IMR-90 (cell line): ENCODE results near the gene CEACAM6. TPM values are rescaled to one million over a fixed set of nuclear protein-coding genes. Genes with fewer than 3 reads are reported as not detected.

Experiments used
- ATAC-seq: fragments of 200-7000 bp; cut with Tn5 transposase; 2 replicates; pipeline ENCODE4 v1.9.1; 2020; ENCODE audit warnings: low read depth, mild to moderate bottlenecking, moderate library complexity
- BruUV-seq: library from RNA; stranded (reverse); fragments of 400-500 nt; replicated peaks from 2 replicates; lab custom pipeline; 2021; lab: Mats Ljungman, UMichigan
- CTCF ChIA-PET: fragments of 300-600 bp; formaldehyde crosslinking; extraction: SDS; loops from one replicate; lab custom pipeline; 2021; ENCODE audit warnings: antibody characterized with exemption; lab: Yijun Ruan, JAX
- POLR2A ChIA-PET: fragments of 300-600 bp; sonication (Branson Sonifier 250); formaldehyde crosslinking; loops from one replicate; lab custom pipeline; 2022; ENCODE audit warnings: antibody characterized with exemption; ENCODE audit not compliant: unreplicated experiment; lab: Charles Lee
- DNase-seq: peaks from one replicate; pipeline ENCODE4 v3.0.0; 2013
- H2AFZ ChIP-seq: replicated peaks from 2 replicates; pipeline ENCODE3; 2013; ENCODE audit warnings: low read length, mild to moderate bottlenecking; ENCODE audit not compliant: poor library complexity
- H2AK5ac ChIP-seq: 2 replicates; pipeline ENCODE4 v1.6.1; 2013; ENCODE audit warnings: low read depth, low read length, inconsistent platforms
- H2AK9ac ChIP-seq: replicated peaks from 2 replicates; pipeline ENCODE3; 2013; ENCODE audit warnings: mild to moderate bottlenecking, low read depth, low read length, moderate library complexity; ENCODE audit not compliant: poor library complexity
- H2BK120ac ChIP-seq: 2 replicates; pipeline ENCODE4 v1.6.1; 2013; ENCODE audit warnings: low read depth, low read length, inconsistent platforms
- H2BK15ac ChIP-seq: 3 replicates; pipeline ENCODE4 v1.6.1; 2013; ENCODE audit warnings: low read depth, low read length, inconsistent platforms
- H2BK20ac ChIP-seq: 2 replicates; pipeline ENCODE4 v1.6.1; 2013; ENCODE audit warnings: low read depth, mild to moderate bottlenecking, inconsistent platforms, low read length, moderate library complexity
- H2BK5ac ChIP-seq: 2 replicates; pipeline ENCODE4 v1.6.1; 2013; ENCODE audit warnings: mild to moderate bottlenecking, low read depth, low read length, inconsistent platforms; ENCODE audit not compliant: poor library complexity, severe bottlenecking
- H3K14ac ChIP-seq: replicated peaks from 2 replicates; pipeline ENCODE4 v1.6.1; 2013; ENCODE audit warnings: low read depth, low read length, inconsistent platforms
- H3K18ac ChIP-seq: 2 replicates; pipeline ENCODE4 v1.6.1; 2013; ENCODE audit warnings: low read depth, low read length, control low read depth
- H3K23ac ChIP-seq: 2 replicates; pipeline ENCODE4 v1.6.1; 2013; ENCODE audit warnings: low read depth, low read length, inconsistent platforms
- H3K27ac ChIP-seq: 2 replicates; pipeline ENCODE4 v1.5.1; 2013; ENCODE audit warnings: mild to moderate bottlenecking, control low read depth, low read length; ENCODE audit not compliant: insufficient read depth
- H3K27me3 ChIP-seq: 2 replicates; pipeline ENCODE4 v1.6.1; 2013; ENCODE audit warnings: low read length; ENCODE audit not compliant: control insufficient read depth, insufficient read depth
- H3K36me3 ChIP-seq: 2 replicates; pipeline ENCODE4 v1.6.1; 2013; ENCODE audit warnings: low read length, mixed read lengths; ENCODE audit not compliant: control insufficient read depth, insufficient read depth
- H3K4ac ChIP-seq: 2 replicates; pipeline ENCODE4 v1.6.1; 2013; ENCODE audit warnings: low read depth, low read length, inconsistent platforms
- H3K4me1 ChIP-seq: 2 replicates; pipeline ENCODE4 v1.6.1; 2013; ENCODE audit warnings: low read length, mixed read lengths; ENCODE audit not compliant: control insufficient read depth, insufficient read depth
- H3K4me2 ChIP-seq: 2 replicates; pipeline ENCODE4 v1.6.1; 2013; ENCODE audit warnings: low read depth, mild to moderate bottlenecking, control low read depth, low read length, moderate library complexity
- H3K4me3 ChIP-seq: 2 replicates; pipeline ENCODE4 v1.5.1; 2013; ENCODE audit warnings: low read depth, mild to moderate bottlenecking, control low read depth, low read length, moderate library complexity; ENCODE audit not compliant: insufficient read depth
- H3K56ac ChIP-seq: 2 replicates; pipeline ENCODE4 v1.6.1; 2013; ENCODE audit warnings: low read length, inconsistent platforms; ENCODE audit not compliant: insufficient read depth; ENCODE audit errors: extremely low read depth
- H3K79me1 ChIP-seq, 2 experiments: 2 replicates each; pipeline ENCODE4 v1.6.1; 2013; ENCODE audit warnings: low read length in 2 of 2, inconsistent platforms in 1 of 2, low read depth in 1 of 2
- H3K9ac ChIP-seq: 2 replicates; pipeline ENCODE4 v1.6.1; 2013; ENCODE audit warnings: low read depth, low read length, control low read depth
- H3K9me1 ChIP-seq: 2 replicates; pipeline ENCODE4 v1.6.1; 2013; ENCODE audit warnings: low read length, inconsistent platforms; ENCODE audit not compliant: insufficient read depth
- H3K9me3 ChIP-seq: 2 replicates; pipeline ENCODE4 v1.6.1; 2013; ENCODE audit warnings: low read length; ENCODE audit not compliant: control insufficient read depth, insufficient read depth
- H4K20me1 ChIP-seq: 2 replicates; pipeline ENCODE4 v1.6.1; 2013; ENCODE audit warnings: low read length, inconsistent platforms; ENCODE audit not compliant: insufficient read depth
- H4K5ac ChIP-seq: 2 replicates; pipeline ENCODE4 v1.6.1; 2013; ENCODE audit warnings: mild to moderate bottlenecking, low read depth, low read length, control low read depth
- H4K8ac ChIP-seq, 2 experiments: 2 replicates each; pipeline ENCODE4 v1.6.1; 2013; ENCODE audit warnings: low read depth in 2 of 2, low read length in 2 of 2, control low read depth in 1 of 2, inconsistent platforms in 1 of 2
- H4K91ac ChIP-seq: 2 replicates; pipeline ENCODE4 v1.6.1; 2013; ENCODE audit warnings: low read depth, low read length, inconsistent platforms; ENCODE audit not compliant: insufficient read depth
- BHLHE40 ChIP-seq: fragments of 150-350 bp; IDR thresholded peaks from 2 replicates; pipeline ENCODE4 v1.6.1; 2016; ENCODE audit warnings: mild to moderate bottlenecking, low read depth, low read length
- ELK1 ChIP-seq: fragments of 150-350 bp; IDR thresholded peaks from 2 replicates; pipeline ENCODE4 v1.6.1; 2016; ENCODE audit warnings: low read depth, mild to moderate bottlenecking, low read length, moderate library complexity, borderline replicate concordance
- MAZ ChIP-seq: IDR thresholded peaks from 2 replicates; pipeline ENCODE4 v1.6.1; 2012; ENCODE audit warnings: low read depth, mild to moderate bottlenecking, low read length, improper control_type of control experiment, moderate library complexity, borderline replicate concordance
- NFE2L2 ChIP-seq: fragments of 150-350 bp; IDR thresholded peaks from 2 replicates; pipeline ENCODE4 v1.6.1; 2016; ENCODE audit warnings: low read depth, mild to moderate bottlenecking, low read length
- POLR2A ChIP-seq: IDR thresholded peaks from 2 replicates; pipeline ENCODE4 v1.6.1; 2012; ENCODE audit warnings: mild to moderate bottlenecking, low read depth, low read length
- RCOR1 ChIP-seq: IDR thresholded peaks from 2 replicates; pipeline ENCODE4 v1.6.1; 2012; ENCODE audit warnings: mild to moderate bottlenecking, low read length, improper control_type of control experiment; ENCODE audit not compliant: insufficient replicate concordance
- RFX5 ChIP-seq: IDR thresholded peaks from 2 replicates; pipeline ENCODE4 v1.8.0; 2012; ENCODE audit warnings: low read depth, mild to moderate bottlenecking, low read length, moderate library complexity
- SMC3 ChIP-seq: fragments of 150-350 bp; IDR thresholded peaks from 2 replicates; pipeline ENCODE4 v1.6.1; 2016; ENCODE audit warnings: low read depth, mild to moderate bottlenecking, antibody characterized with exemption, low read length, moderate library complexity
- USF2 ChIP-seq: fragments of 150-350 bp; IDR thresholded peaks from 2 replicates; pipeline ENCODE4 v1.6.1; 2017; ENCODE audit warnings: mild to moderate bottlenecking, antibody characterized with exemption, low read length, low read depth
- WGBS, 2 experiments: methylation state at CpG; one replicate each; pipeline versions ENCODE4 v1.1.5 to v1.1.7; 2013; ENCODE audit warnings: missing lambda C conversion rate in 2 of 2; ENCODE audit not compliant: insufficient read length in 1 of 2; ENCODE audit errors: extremely low coverage in 2 of 2; 5-methylcytosine and 5-hydroxymethylcytosine counted together
- dilution Hi-C: fragments of 300-500 bp; cut with HindIII; formaldehyde crosslinking; loops from one replicate; pipeline ENCODE4 v1.14.3; 2018; ENCODE audit warnings: low sequenced_read_pairs; ENCODE audit not compliant: unreplicated experiment
- in situ Hi-C: fragments of 300-500 bp; cut with MboI; formaldehyde crosslinking; loops from 3 replicates; pipeline ENCODE4 v1.14.3; 2019; ENCODE audit warnings: low sequenced_read_pairs, inconsistent platforms, mixed read lengths
- intact Hi-C: fragments of 100-400 bp; cut with micrococcal nuclease; formaldehyde crosslinking; loops from 2 replicates; pipeline ENCODE4 v1.10.0; 2022
- polyA plus RNA-seq, 3 experiments: library from polyadenylated mRNA; depleted of rRNA; stranded (reverse); fragments of >200 nt; gene quantifications; 2 replicates each; pipeline ENCODE4 v1.2.3, GENCODE V29; 2012; ENCODE audit warnings: low replicate concordance in 1 of 3
- total RNA-seq: library from RNA; depleted of rRNA; stranded (reverse); fragments of >200 nt; gene quantifications from 2 replicates; pipeline ENCODE4 v1.2.3, GENCODE V29; 2012

Gene CEACAM6
- total and polyA plus RNA-seq, 2 of the 4 experiments (the other 2 are of a cell fraction) = not detected

- no peak overlapping the region for H3K4me3 ChIP-seq
These were observed 46.5 kb downstream of the CEACAM6 start for GRCh38 chr19:41801792-41802211.

More at GRCh38 chr19:41801792-41802211, 46.5 kb downstream of the CEACAM6 start:
- Histone ChIP-seq H4K5ac (no peak overlapping the region), H2AK5ac (no peak overlapping the region), H2AK9ac (no peak overlapping the region), H4K91ac (no peak overlapping the region), H3K9ac (no peak overlapping the region), H3K4me1 (no peaks in the 10 kb centered on the region), H2AFZ (no peak overlapping the region), H2BK5ac (no peak overlapping the region), H3K27ac (no peak overlapping the region), H3K79me1 (no peaks in the 10 kb centered on the region), H3K18ac (no peak overlapping the region), H3K4me2 (no peak overlapping the region), H3K9me3 (no peaks in the 10 kb centered on the region), H3K27me3 (no peaks in the 10 kb centered on the region; the same call in 1 of the 2 replicates), H3K9me1 (no peaks in the 10 kb centered on the region), H4K8ac (no peak overlapping the region), H3K36me3 (no peaks in the 10 kb centered on the region), H3K23ac (no peak overlapping the region), H2BK120ac (no peak overlapping the region), H4K20me1 (no peaks in the 10 kb centered on the region), H3K56ac (no peak overlapping the region), H3K14ac (no peak overlapping the region), H2BK15ac (no peak overlapping the region), H3K4ac (no peak overlapping the region), H2BK20ac (no peak overlapping the region)
- dilution Hi-C loops = no loop called here
- ATAC-seq (no peak), DNase-seq (no peak)
- ChIA-PET CTCF (no interaction called here), POLR2A (no interaction called here)
- TF ChIP-seq MAZ = no peak
- TF ChIP-seq SMC3 = no peak
- no peak for TF ChIP-seq POLR2A
- no peak for TF ChIP-seq USF2
- no peak for TF ChIP-seq ELK1
- TF ChIP-seq RCOR1 = no peak
- TF ChIP-seq NFE2L2 = no peak
- no peak for TF ChIP-seq RFX5
- no peak for TF ChIP-seq BHLHE40
- no TSS peak for BruUV-seq
- in situ Hi-C loops = no loop called here
- WGBS, 2 experiments = 0% methylated on average over 1 of the region's 2 CpGs; no CpG with 5 or more reads in 1 of the 2 experiments
- intact Hi-C loops = no loop called here
